HCT116 (cell line): ENCODE data around the gene BCAS4. TPM values are rescaled to one million over a fixed set of nuclear protein-coding genes. Genes with fewer than 3 reads are reported as not detected.

Experiments used
- ATAC-seq: fragments of 200-7000 bp; cut with Tn5 transposase; 2 replicates; pipeline ENCODE4 v1.9.1; 2020; ENCODE audit warnings: mild to moderate bottlenecking, moderate library complexity
- BruUV-seq: library from RNA; stranded (reverse); fragments of 400-500 nt; replicated peaks from 2 replicates; lab custom pipeline; 2021; lab: Mats Ljungman, UMichigan
- CTCF ChIA-PET: fragments of 300-600 bp; sonication (Branson Sonifier 250); formaldehyde crosslinking; loops from one replicate; lab custom pipeline; 2021; ENCODE audit warnings: antibody characterized with exemption; lab: Charles Lee
- POLR2A ChIA-PET: fragments of 300-600, 350-600 bp; sonication (Branson Sonifier 250); formaldehyde crosslinking; loops from one replicate; lab custom pipeline; 2021; ENCODE audit warnings: antibody characterized with exemption; lab: Charles Lee
- RAD21 ChIA-PET, 2 experiments: fragments of 300-600 bp; sonication (Branson Sonifier 250); formaldehyde crosslinking; loops; one replicate each; lab custom pipeline; 2023; ENCODE audit warnings: low total read pairs in 2 of 2; ENCODE audit not compliant: uncharacterized antibody in 2 of 2, unreplicated experiment in 2 of 2, low non-redundant PET in 1 of 2; lab: Charles Lee
- DNase-seq: peaks from one replicate; pipeline ENCODE4 v3.0.0-alpha.2; 2010; ENCODE audit warnings: low read depth, low spot score
- H2AFZ ChIP-seq: fragments of 200-600 bp; shearing (Covaris generic), sonication (generic); 2 replicates; pipeline ENCODE4 v1.6.1; 2017; ENCODE audit warnings: low read depth, mixed run types, mixed read lengths, antibody characterized with exemption, low read length; ENCODE audit not compliant: poor library complexity, severe bottlenecking
- H3K27ac ChIP-seq: 2 replicates; pipeline ENCODE4 v1.5.1; 2012; ENCODE audit warnings: low read depth, low read length
- H3K27me3 ChIP-seq: fragments of 200-600 bp; sonication (generic); 2 replicates; pipeline ENCODE4 v1.6.1; 2016; ENCODE audit warnings: mixed run types, low read length, mixed read lengths; ENCODE audit not compliant: insufficient read depth
- H3K36me3 ChIP-seq, 2 experiments: fragments of 200-500 bp in 1 of 2; fragments of 200-600 bp in 1 of 2; sonication (Bioruptor generic) in 1 of 2; sonication (generic) in 1 of 2; 2 replicates each; pipeline versions ENCODE4 v1.5.1 to v1.6.1; 2014 to 2016; ENCODE audit warnings: low read length in 2 of 2, inconsistent platforms in 1 of 2, mixed read lengths in 1 of 2, mixed run types in 1 of 2; ENCODE audit not compliant: insufficient read depth in 2 of 2, control insufficient read depth in 1 of 2
- H3K4me1 ChIP-seq, 2 experiments: fragments of 200-600 bp in 1 of 2; sonication (generic) in 1 of 2; 2 replicates each; pipeline versions ENCODE4 v1.5.1 to v1.6.1; 2012 to 2017; ENCODE audit warnings: low read length in 2 of 2, inconsistent platforms in 1 of 2, mild to moderate bottlenecking in 1 of 2, mixed read lengths in 1 of 2, mixed run types in 1 of 2, moderate library complexity in 1 of 2; ENCODE audit not compliant: insufficient read depth in 2 of 2, control insufficient read depth in 1 of 2
- H3K4me2 ChIP-seq: fragments of 200-600 bp; sonication (generic); 2 replicates; pipeline ENCODE4 v1.6.1; 2017; ENCODE audit warnings: mixed run types, low read length, mixed read lengths
- H3K4me3 ChIP-seq, 2 experiments: fragments of 200-600 bp in 1 of 2; sonication (generic) in 1 of 2; replicated peaks in 1 of 2; 2 replicates each; pipeline ENCODE4 v1.5.1; 2011 to 2016; ENCODE audit warnings: low read length in 2 of 2, control low read depth in 1 of 2, low read depth in 1 of 2, mild to moderate bottlenecking in 1 of 2, mixed read lengths in 1 of 2, mixed run types in 1 of 2
- H3K79me2 ChIP-seq: fragments of 200-600 bp; sonication (generic); 2 replicates; pipeline ENCODE4 v1.6.1; 2017; ENCODE audit warnings: mild to moderate bottlenecking, mixed run types, low read length, moderate library complexity, mixed read lengths; ENCODE audit not compliant: insufficient read depth
- H3K9ac ChIP-seq: fragments of 200-600 bp; sonication (generic); 2 replicates; pipeline ENCODE4 v1.6.1; 2016; ENCODE audit warnings: low read length, mixed read lengths
- H3K9me2 ChIP-seq: fragments of 200-600 bp; sonication (generic), shearing (Covaris generic); 2 replicates; pipeline ENCODE4 v1.6.1; 2017; ENCODE audit warnings: mixed run types, mild to moderate bottlenecking, moderate library complexity; ENCODE audit not compliant: insufficient read depth
- H3K9me3 ChIP-seq, 2 experiments: fragments of 200-500 bp in 1 of 2; fragments of 200-600 bp in 1 of 2; sonication (Bioruptor generic) in 1 of 2; sonication (generic) in 1 of 2; 2 replicates each; pipeline ENCODE4 v1.6.1; 2014 to 2017; ENCODE audit warnings: low read length in 2 of 2, mixed read lengths in 2 of 2, inconsistent platforms in 1 of 2, low read depth in 1 of 2, mild to moderate bottlenecking in 1 of 2, mixed run types in 1 of 2, moderate library complexity in 1 of 2; ENCODE audit not compliant: control insufficient read depth in 1 of 2, insufficient read depth in 1 of 2
- H4K20me1 ChIP-seq: fragments of 200-600 bp; sonication (generic), shearing (Covaris generic); 2 replicates; pipeline ENCODE4 v1.6.1; 2017; ENCODE audit warnings: mixed run types, mild to moderate bottlenecking, moderate library complexity; ENCODE audit not compliant: insufficient read depth
- CTCF ChIP-seq, 3 experiments: fragments of 200-600 bp in 1 of 3; sonication (generic) in 1 of 3; IDR thresholded peaks in 2 of 3; conservative IDR thresholded peaks in 1 of 3; 2 replicates each; pipeline ENCODE4 v1.5.1; 2012 to 2017; ENCODE audit warnings: low read depth in 2 of 3, low read length in 2 of 3, antibody characterized with exemption in 1 of 3, borderline replicate concordance in 1 of 3, control low read depth in 1 of 3, mild to moderate bottlenecking in 1 of 3, mixed read lengths in 1 of 3, mixed run types in 1 of 3, moderate library complexity in 1 of 3; ENCODE audit not compliant: insufficient read depth in 1 of 3
- EGR1 ChIP-seq: IDR thresholded peaks from 2 replicates; pipeline ENCODE4 v1.6.1; 2012; ENCODE audit warnings: low read depth
- EZH2 ChIP-seq: fragments of 200-600 bp; sonication (generic); IDR thresholded peaks from 2 replicates; pipeline ENCODE4 v1.6.1; 2017; ENCODE audit warnings: antibody characterized with exemption, mixed run types
- RAD21 ChIP-seq: IDR thresholded peaks from 2 replicates; pipeline ENCODE4 v1.6.1; 2012; ENCODE audit warnings: low read depth, mild to moderate bottlenecking
- REST ChIP-seq: IDR thresholded peaks from 2 replicates; pipeline ENCODE4 v1.6.1; 2012; ENCODE audit warnings: low read depth
- TCF7L2 ChIP-seq: IDR thresholded peaks from 2 replicates; pipeline ENCODE4 v1.7.0; 2011; ENCODE audit warnings: borderline replicate concordance, inconsistent platforms; ENCODE audit not compliant: insufficient read depth, insufficient read length; ENCODE audit errors: extremely low read depth
- intact Hi-C: fragments of 100-400 bp; cut with micrococcal nuclease; formaldehyde crosslinking; loops from 2 replicates; pipeline ENCODE4 v1.10.0; 2022
- total RNA-seq: library from RNA; stranded (reverse); gene quantifications from one replicate; pipeline ENCODE4 v1.2.1, GENCODE V29; 2021; ENCODE audit not compliant: unreplicated experiment
- TF ChIP-seq, protein P1 (sequence below): IDR thresholded peaks from 2 replicates; pipeline ENCODE4 v1.6.1; 2011; ENCODE audit warnings: mild to moderate bottlenecking, low read length, moderate library complexity; ENCODE audit not compliant: insufficient replicate concordance; ENCODE audit errors: extremely low read depth
- TF ChIP-seq, protein P2 (sequence below): IDR thresholded peaks from 2 replicates; pipeline ENCODE4 v1.6.1; 2012

Gene BCAS4
- total RNA-seq, 1 experiment from 2014 or later: 18.9 TPM

DNA sequence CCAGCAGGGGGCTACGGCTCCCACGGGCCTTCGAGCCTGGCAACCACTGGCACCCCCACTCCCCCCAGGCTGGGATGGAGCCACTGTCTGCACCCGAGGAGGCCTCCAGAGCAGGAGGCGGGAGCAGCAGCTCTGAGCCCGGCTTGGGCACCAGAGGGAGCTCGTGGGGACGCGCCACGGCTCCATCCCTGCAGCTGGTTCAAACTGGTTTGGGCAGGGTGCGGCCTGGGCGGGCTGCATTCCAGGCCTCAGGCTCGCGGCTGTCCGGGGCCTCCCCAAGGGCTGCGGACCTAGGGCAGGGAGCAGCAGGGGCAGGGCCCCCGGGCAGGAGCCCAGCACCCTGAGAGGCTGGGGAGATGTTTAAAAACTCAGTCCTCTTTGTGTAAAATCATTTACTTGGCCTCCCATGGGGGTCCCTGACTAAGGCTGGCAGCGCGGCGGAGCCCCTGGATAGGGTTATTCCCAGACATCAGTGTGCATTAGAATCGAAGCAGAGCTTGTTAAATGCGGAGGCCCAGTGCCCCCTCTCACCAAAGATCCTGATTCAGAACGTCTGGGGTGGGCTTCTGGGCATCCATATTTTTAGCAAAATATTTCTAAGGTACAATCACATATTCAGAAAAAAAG lies 4.1 kb upstream of the BCAS4 start (continued):
- TF ChIP-seq, protein P1, sequence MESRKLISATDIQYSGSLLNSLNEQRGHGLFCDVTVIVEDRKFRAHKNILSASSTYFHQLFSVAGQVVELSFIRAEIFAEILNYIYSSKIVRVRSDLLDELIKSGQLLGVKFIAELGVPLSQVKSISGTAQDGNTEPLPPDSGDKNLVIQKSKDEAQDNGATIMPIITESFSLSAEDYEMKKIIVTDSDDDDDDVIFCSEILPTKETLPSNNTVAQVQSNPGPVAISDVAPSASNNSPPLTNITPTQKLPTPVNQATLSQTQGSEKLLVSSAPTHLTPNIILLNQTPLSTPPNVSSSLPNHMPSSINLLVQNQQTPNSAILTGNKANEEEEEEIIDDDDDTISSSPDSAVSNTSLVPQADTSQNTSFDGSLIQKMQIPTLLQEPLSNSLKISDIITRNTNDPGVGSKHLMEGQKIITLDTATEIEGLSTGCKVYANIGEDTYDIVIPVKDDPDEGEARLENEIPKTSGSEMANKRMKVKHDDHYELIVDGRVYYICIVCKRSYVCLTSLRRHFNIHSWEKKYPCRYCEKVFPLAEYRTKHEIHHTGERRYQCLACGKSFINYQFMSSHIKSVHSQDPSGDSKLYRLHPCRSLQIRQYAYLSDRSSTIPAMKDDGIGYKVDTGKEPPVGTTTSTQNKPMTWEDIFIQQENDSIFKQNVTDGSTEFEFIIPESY: no peak
- TF ChIP-seq TCF7L2: peak; percentile 24
- TF ChIP-seq EGR1: no peak

GRCh38 chr20:50792708-50793574 lies 1.9 kb upstream of the BCAS4 start:
- Histone ChIP-seq H3K9me2 (no peaks in the 10 kb centered on the region), H3K36me3 (no peaks in the 10 kb centered on the region), H3K27ac (no peak overlapping the region), H3K4me1 (peaks cover 22 to 54% of the 10 kb centered on the region in 2 experiments), H3K9ac (0 out of 2 replicates have a peak overlapping the region, but pooled peaks have one; percentile 16), H3K9me3 (no peaks in the 10 kb centered on the region), H4K20me1 (no peaks in the 10 kb centered on the region), H3K4me2 (0 out of 2 replicates have a peak overlapping the region, but pooled peaks have one; percentile 19), H3K4me3 (no peak overlapping the region), H3K27me3 (no peaks in the 10 kb centered on the region), H3K79me2 (no peaks in the 10 kb centered on the region), H2AFZ (peak overlapping the region; percentile 44)
- CTCF ChIA-PET: interaction anchor here (0.6 to 4.8 kb wide), 20 partner anchors 9 to 1077 kb away, joined by 3 to 39 read pairs (median 5); partner anchors contain the start of gene ADNP
- TF ChIP-seq, protein P2, sequence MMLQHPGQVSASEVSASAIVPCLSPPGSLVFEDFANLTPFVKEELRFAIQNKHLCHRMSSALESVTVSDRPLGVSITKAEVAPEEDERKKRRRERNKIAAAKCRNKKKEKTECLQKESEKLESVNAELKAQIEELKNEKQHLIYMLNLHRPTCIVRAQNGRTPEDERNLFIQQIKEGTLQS: no peak
- TF ChIP-seq REST (no peak), RAD21 (no peak), CTCF (IDR thresholded peaks at IDR 0.05 in 2 of 3, conservative IDR thresholded peaks at IDR 0.05 in 1 of 3; ENCODE audit: borderline replicate concordance in 1 of 3, insufficient read depth in 1 of 3, low read depth in 2 of 3, low read length in 2 of 3) (no peak), EGR1 (no peak), EZH2 (no peak)
- POLR2A ChIA-PET: interaction anchor here (0.6 kb wide), 2 partner anchors 198 to 1268 kb away, joined by 3 to 4 read pairs; no protein-coding TSS in a partner anchor
- DNase-seq: no peak
- RAD21 ChIA-PET: interaction anchor here (0.6 to 1.1 kb wide), 4 partner anchors 167 to 593 kb away, joined by 3 to 7 read pairs (median 4); no protein-coding TSS in a partner anchor
- no TSS peak for BruUV-seq
- ATAC-seq: no peak
- intact Hi-C loops: loop anchor here (5.0 kb wide), 1 partner anchor 514 kb away; no protein-coding TSS in a partner anchor
